ENCODE results near the gene GSC2.

GSC2 gene

DNA sequence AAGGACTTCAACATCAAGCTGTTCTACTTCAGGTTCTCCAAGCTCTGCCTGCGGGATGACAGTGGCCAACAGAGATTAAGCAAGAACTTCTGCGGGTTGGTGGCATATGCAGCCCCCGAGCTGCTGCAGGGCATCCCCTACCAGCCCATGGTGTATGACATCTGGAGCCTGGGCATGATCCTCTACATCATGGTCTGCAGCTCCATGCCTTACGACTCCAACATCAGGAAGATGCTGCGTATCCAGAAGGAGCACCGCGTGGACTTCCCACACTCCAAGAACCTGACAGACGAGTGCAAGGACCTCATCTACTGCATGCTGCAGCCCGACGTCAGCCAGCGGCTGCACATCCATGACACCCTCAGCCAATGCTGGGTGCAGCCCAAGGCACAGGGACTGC, 25.1 kb downstream of the GSC2 start:
- no peak for TF ChIP-seq CTCF (IDR thresholded peaks at IDR 0.05; ENCODE audit: unreplicated experiment in 3 of 3)
- peaks cover 9% of the 10 kb centered on the region for H3K27me3 Mint-ChIP-seq (ENCODE audit: low read depth)
- H3K36me3 Mint-ChIP-seq (ENCODE audit: low read depth): no peaks in the 10 kb centered on the region
- H3K4me1 Mint-ChIP-seq: peaks cover 24% of the 10 kb centered on the region
- no peaks in the 10 kb centered on the region for H3K9me3 Mint-ChIP-seq
- peak overlapping the region; percentile 21 to 46 (median 36) for H3K4me3 Mint-ChIP-seq
- no peak overlapping the region for H3K27ac Mint-ChIP-seq

DNA sequence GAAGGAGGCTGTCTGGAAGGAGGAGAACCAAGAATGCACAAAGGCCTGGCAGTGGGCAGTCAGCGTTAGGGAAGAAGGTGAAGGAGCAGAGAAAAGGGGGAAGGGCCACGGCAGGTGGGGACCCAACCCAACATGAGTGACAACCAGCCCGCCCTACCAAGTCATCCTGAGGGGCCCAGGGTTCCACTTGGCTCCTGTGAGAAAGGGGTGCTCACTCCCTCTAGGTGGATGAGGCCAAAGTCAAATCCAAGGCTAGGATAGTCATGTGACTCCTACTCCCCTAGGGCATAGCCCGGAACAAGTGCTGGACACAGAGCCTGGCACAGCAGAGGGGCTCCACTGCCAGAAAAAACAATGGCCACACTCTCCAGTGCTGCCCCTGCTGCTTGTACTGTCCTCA, 25.7 kb downstream of the GSC2 start:
- no peak for TF ChIP-seq CTCF (IDR thresholded peaks at IDR 0.05; ENCODE audit: unreplicated experiment in 3 of 3)
- H3K4me1 Mint-ChIP-seq: peaks cover 29% of the 10 kb centered on the region
- no peaks in the 10 kb centered on the region for H3K9me3 Mint-ChIP-seq
- peak overlapping the region in 1 of 3 experiments; percentile 62 for H3K4me3 Mint-ChIP-seq
- H3K27ac Mint-ChIP-seq: no peak overlapping the region
- H3K36me3 Mint-ChIP-seq (ENCODE audit: low read depth): no peaks in the 10 kb centered on the region
- peaks cover 9% of the 10 kb centered on the region for H3K27me3 Mint-ChIP-seq (ENCODE audit: low read depth)

DNA sequence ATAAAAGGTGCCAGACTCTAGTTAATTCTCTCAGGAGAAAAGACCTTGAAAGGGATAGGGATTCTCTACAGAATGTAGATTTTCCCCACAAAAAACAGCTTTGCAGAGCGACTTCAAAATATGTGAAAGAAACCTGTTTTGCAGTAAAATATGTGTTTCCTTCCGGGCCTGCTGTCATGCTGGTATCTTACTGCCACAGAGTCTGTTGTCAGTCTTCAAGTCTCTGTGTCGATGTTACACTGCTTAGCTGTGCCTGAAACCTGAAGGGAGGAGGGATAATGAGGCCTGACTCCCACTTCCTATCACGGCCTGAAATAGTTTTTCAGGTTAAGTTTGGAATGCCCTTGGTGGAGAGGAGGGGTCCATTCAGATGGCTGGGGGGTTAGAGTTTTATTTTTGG, 26.2 kb downstream of the GSC2 start:
- H3K9me3 Mint-ChIP-seq: no peaks in the 10 kb centered on the region
- H3K27ac Mint-ChIP-seq: no peak overlapping the region
- H3K4me1 Mint-ChIP-seq: peaks cover 31% of the 10 kb centered on the region
- TF ChIP-seq CTCF (IDR thresholded peaks at IDR 0.05; ENCODE audit: unreplicated experiment in 3 of 3): no peak
- H3K36me3 Mint-ChIP-seq (ENCODE audit: low read depth): no peaks in the 10 kb centered on the region
- peak overlapping the region in 1 of 3 experiments; percentile 62 for H3K4me3 Mint-ChIP-seq
- peaks cover 9% of the 10 kb centered on the region for H3K27me3 Mint-ChIP-seq (ENCODE audit: low read depth)

DNA sequence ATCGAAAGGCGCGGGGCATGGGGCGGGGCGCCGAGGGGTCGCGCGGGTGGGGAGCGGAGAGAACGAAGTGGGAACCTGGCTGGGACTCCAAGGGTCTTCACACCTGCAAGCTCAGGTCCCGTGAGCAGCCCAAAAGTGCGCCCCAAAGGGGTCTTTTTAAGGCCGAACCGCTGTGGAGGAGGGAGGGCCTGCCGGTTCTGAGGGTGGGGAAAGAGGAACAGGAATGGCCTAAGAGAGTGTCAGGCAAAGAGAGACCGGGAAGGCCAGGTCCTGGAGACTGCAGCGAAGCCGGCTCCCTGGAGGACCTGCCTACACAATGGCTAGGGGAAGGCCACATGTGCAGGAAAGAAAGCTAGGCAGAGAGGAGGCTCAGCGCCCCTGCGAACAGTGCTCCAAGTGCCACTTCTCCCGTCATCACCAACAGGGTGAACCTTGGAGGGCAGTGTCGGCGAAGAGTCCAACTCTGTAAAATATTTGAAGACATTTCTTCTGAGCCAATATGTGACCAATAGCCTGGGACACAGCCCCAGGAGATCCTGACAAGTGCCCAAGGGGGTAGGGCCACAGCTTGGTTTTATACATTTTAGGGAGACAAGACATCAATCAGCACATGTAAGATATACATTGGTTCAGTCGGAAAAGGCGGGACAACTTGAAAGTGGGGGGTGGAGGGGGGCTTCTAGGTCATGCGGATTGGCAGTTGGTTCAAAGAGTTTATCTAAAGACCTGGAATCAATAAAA, 27.2 kb downstream of the GSC2 start:
- Mint-ChIP-seq H3K9me3 (no peaks in the 10 kb centered on the region), H3K27me3 (ENCODE audit: low read depth) (peaks cover 6% of the 10 kb centered on the region), H3K4me1 (peaks cover 35% of the 10 kb centered on the region), H3K27ac (peak overlapping the region in 2 of 3 experiments; percentile 57 to 71), H3K36me3 (ENCODE audit: low read depth) (no peaks in the 10 kb centered on the region), H3K4me3 (peak overlapping the region; percentile 86 to 88 (median 87))
- no peak for TF ChIP-seq CTCF (IDR thresholded peaks at IDR 0.05; ENCODE audit: unreplicated experiment in 3 of 3)

DNA sequence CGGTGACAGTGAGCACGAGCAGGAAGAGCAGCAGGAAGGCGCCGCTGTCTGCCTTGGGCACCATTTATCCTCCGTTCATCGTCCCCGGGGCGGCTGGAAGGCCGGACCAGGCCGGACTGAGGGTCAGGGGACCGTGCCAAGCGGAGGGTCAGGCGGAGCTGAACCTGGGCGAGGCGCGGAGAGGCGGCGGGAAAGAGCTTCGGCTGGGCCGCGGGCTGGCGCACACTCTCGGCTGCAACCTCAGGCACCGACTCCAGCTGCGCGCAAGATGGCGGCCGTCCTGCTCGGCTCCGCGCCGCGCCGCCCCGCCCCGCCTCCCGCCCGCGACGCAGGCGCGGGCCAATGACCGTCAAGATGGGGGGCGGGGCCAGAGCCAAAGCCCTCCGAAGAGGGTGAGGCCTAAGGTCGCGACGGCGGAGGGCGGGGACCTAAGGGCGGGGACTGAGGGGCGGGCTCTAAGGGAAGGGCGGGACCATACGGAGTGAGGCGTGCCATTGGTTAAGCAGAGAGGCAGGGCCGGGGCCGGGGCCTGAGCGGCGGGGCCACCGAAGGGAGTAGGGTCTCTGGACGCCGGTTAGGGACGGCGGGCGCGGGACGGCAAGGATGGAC, 27.8 kb downstream of the GSC2 start, which contains the start of gene DGCR2:
DGCR2 (minus strand) TSS at position 270 of the 609 bp plus-strand sequence; CDS start at position 64, 206 bp downstream.
- H3K4me3 Mint-ChIP-seq: peak within 1 kb of the TSS; percentile 88 to 94 (median 89)

More for the DNA sequence above, 27.8 kb downstream of the GSC2 start, which contains the start of gene DGCR2:
- Mint-ChIP-seq H3K4me1 (peaks cover 38% of the 10 kb centered on the region), H3K27me3 (ENCODE audit: low read depth) (peaks cover 6% of the 10 kb centered on the region), H3K27ac (peak within 1 kb of the TSS; percentile 64 to 91 (median 82)), H3K36me3 (ENCODE audit: low read depth) (no peaks in the 10 kb centered on the region), H3K9me3 (no peaks in the 10 kb centered on the region)
- TF ChIP-seq CTCF (IDR thresholded peaks at IDR 0.05; ENCODE audit: unreplicated experiment in 3 of 3): no peak
